IMR-90 (cell line): ENCODE measurements around the gene ING5. TPM values are rescaled to one million over a fixed set of nuclear protein-coding genes. Genes with fewer than 3 reads are reported as not detected.

Experiments used
- ATAC-seq: fragments of 200-7000 bp; cut with Tn5 transposase; 2 replicates; pipeline ENCODE4 v1.9.1; 2020; ENCODE audit warnings: low read depth, mild to moderate bottlenecking, moderate library complexity
- BruUV-seq: library from RNA; stranded (reverse); fragments of 400-500 nt; replicated peaks from 2 replicates; lab custom pipeline; 2021; lab: Mats Ljungman, UMichigan
- CTCF ChIA-PET: fragments of 300-600 bp; formaldehyde crosslinking; extraction: SDS; loops from one replicate; lab custom pipeline; 2021; ENCODE audit warnings: antibody characterized with exemption; lab: Yijun Ruan, JAX
- POLR2A ChIA-PET: fragments of 300-600 bp; sonication (Branson Sonifier 250); formaldehyde crosslinking; loops from one replicate; lab custom pipeline; 2022; ENCODE audit warnings: antibody characterized with exemption; ENCODE audit not compliant: unreplicated experiment; lab: Charles Lee
- DNase-seq: peaks from one replicate; pipeline ENCODE4 v3.0.0; 2013
- H2AFZ ChIP-seq: replicated peaks from 2 replicates; pipeline ENCODE3; 2013; ENCODE audit warnings: low read length, mild to moderate bottlenecking; ENCODE audit not compliant: poor library complexity
- H2AK5ac ChIP-seq: 2 replicates; pipeline ENCODE4 v1.6.1; 2013; ENCODE audit warnings: low read depth, low read length, inconsistent platforms
- H2AK9ac ChIP-seq: replicated peaks from 2 replicates; pipeline ENCODE3; 2013; ENCODE audit warnings: mild to moderate bottlenecking, low read depth, low read length, moderate library complexity; ENCODE audit not compliant: poor library complexity
- H2BK120ac ChIP-seq: 2 replicates; pipeline ENCODE4 v1.6.1; 2013; ENCODE audit warnings: low read depth, low read length, inconsistent platforms
- H2BK15ac ChIP-seq: 3 replicates; pipeline ENCODE4 v1.6.1; 2013; ENCODE audit warnings: low read depth, low read length, inconsistent platforms
- H2BK20ac ChIP-seq: 2 replicates; pipeline ENCODE4 v1.6.1; 2013; ENCODE audit warnings: low read depth, mild to moderate bottlenecking, inconsistent platforms, low read length, moderate library complexity
- H2BK5ac ChIP-seq: 2 replicates; pipeline ENCODE4 v1.6.1; 2013; ENCODE audit warnings: mild to moderate bottlenecking, low read depth, low read length, inconsistent platforms; ENCODE audit not compliant: poor library complexity, severe bottlenecking
- H3K14ac ChIP-seq: replicated peaks from 2 replicates; pipeline ENCODE4 v1.6.1; 2013; ENCODE audit warnings: low read depth, low read length, inconsistent platforms
- H3K18ac ChIP-seq: 2 replicates; pipeline ENCODE4 v1.6.1; 2013; ENCODE audit warnings: low read depth, low read length, control low read depth
- H3K23ac ChIP-seq: 2 replicates; pipeline ENCODE4 v1.6.1; 2013; ENCODE audit warnings: low read depth, low read length, inconsistent platforms
- H3K27ac ChIP-seq: 2 replicates; pipeline ENCODE4 v1.5.1; 2013; ENCODE audit warnings: mild to moderate bottlenecking, control low read depth, low read length; ENCODE audit not compliant: insufficient read depth
- H3K27me3 ChIP-seq: 2 replicates; pipeline ENCODE4 v1.6.1; 2013; ENCODE audit warnings: low read length; ENCODE audit not compliant: control insufficient read depth, insufficient read depth
- H3K36me3 ChIP-seq: 2 replicates; pipeline ENCODE4 v1.6.1; 2013; ENCODE audit warnings: low read length, mixed read lengths; ENCODE audit not compliant: control insufficient read depth, insufficient read depth
- H3K4ac ChIP-seq: 2 replicates; pipeline ENCODE4 v1.6.1; 2013; ENCODE audit warnings: low read depth, low read length, inconsistent platforms
- H3K4me1 ChIP-seq: 2 replicates; pipeline ENCODE4 v1.6.1; 2013; ENCODE audit warnings: low read length, mixed read lengths; ENCODE audit not compliant: control insufficient read depth, insufficient read depth
- H3K4me2 ChIP-seq: 2 replicates; pipeline ENCODE4 v1.6.1; 2013; ENCODE audit warnings: low read depth, mild to moderate bottlenecking, control low read depth, low read length, moderate library complexity
- H3K4me3 ChIP-seq: 2 replicates; pipeline ENCODE4 v1.5.1; 2013; ENCODE audit warnings: low read depth, mild to moderate bottlenecking, control low read depth, low read length, moderate library complexity; ENCODE audit not compliant: insufficient read depth
- H3K56ac ChIP-seq: 2 replicates; pipeline ENCODE4 v1.6.1; 2013; ENCODE audit warnings: low read length, inconsistent platforms; ENCODE audit not compliant: insufficient read depth; ENCODE audit errors: extremely low read depth
- H3K79me1 ChIP-seq, 2 experiments: 2 replicates each; pipeline ENCODE4 v1.6.1; 2013; ENCODE audit warnings: low read length in 2 of 2, inconsistent platforms in 1 of 2, low read depth in 1 of 2
- H3K9ac ChIP-seq: 2 replicates; pipeline ENCODE4 v1.6.1; 2013; ENCODE audit warnings: low read depth, low read length, control low read depth
- H3K9me1 ChIP-seq: 2 replicates; pipeline ENCODE4 v1.6.1; 2013; ENCODE audit warnings: low read length, inconsistent platforms; ENCODE audit not compliant: insufficient read depth
- H3K9me3 ChIP-seq: 2 replicates; pipeline ENCODE4 v1.6.1; 2013; ENCODE audit warnings: low read length; ENCODE audit not compliant: control insufficient read depth, insufficient read depth
- H4K20me1 ChIP-seq: 2 replicates; pipeline ENCODE4 v1.6.1; 2013; ENCODE audit warnings: low read length, inconsistent platforms; ENCODE audit not compliant: insufficient read depth
- H4K5ac ChIP-seq: 2 replicates; pipeline ENCODE4 v1.6.1; 2013; ENCODE audit warnings: mild to moderate bottlenecking, low read depth, low read length, control low read depth
- H4K8ac ChIP-seq, 2 experiments: 2 replicates each; pipeline ENCODE4 v1.6.1; 2013; ENCODE audit warnings: low read depth in 2 of 2, low read length in 2 of 2, control low read depth in 1 of 2, inconsistent platforms in 1 of 2
- H4K91ac ChIP-seq: 2 replicates; pipeline ENCODE4 v1.6.1; 2013; ENCODE audit warnings: low read depth, low read length, inconsistent platforms; ENCODE audit not compliant: insufficient read depth
- CEBPB ChIP-seq: IDR thresholded peaks from 2 replicates; pipeline ENCODE4 v1.6.1; 2012; ENCODE audit warnings: low read depth, low read length, improper control_type of control experiment
- SMC3 ChIP-seq: fragments of 150-350 bp; IDR thresholded peaks from 2 replicates; pipeline ENCODE4 v1.6.1; 2016; ENCODE audit warnings: low read depth, mild to moderate bottlenecking, antibody characterized with exemption, low read length, moderate library complexity
- WGBS, 2 experiments: methylation state at CpG; one replicate each; pipeline versions ENCODE4 v1.1.5 to v1.1.7; 2013; ENCODE audit warnings: missing lambda C conversion rate in 2 of 2; ENCODE audit not compliant: insufficient read length in 1 of 2; ENCODE audit errors: extremely low coverage in 2 of 2; 5-methylcytosine and 5-hydroxymethylcytosine counted together
- dilution Hi-C: fragments of 300-500 bp; cut with HindIII; formaldehyde crosslinking; loops from one replicate; pipeline ENCODE4 v1.14.3; 2018; ENCODE audit warnings: low sequenced_read_pairs; ENCODE audit not compliant: unreplicated experiment
- in situ Hi-C: fragments of 300-500 bp; cut with MboI; formaldehyde crosslinking; loops from 3 replicates; pipeline ENCODE4 v1.14.3; 2019; ENCODE audit warnings: low sequenced_read_pairs, inconsistent platforms, mixed read lengths
- intact Hi-C: fragments of 100-400 bp; cut with micrococcal nuclease; formaldehyde crosslinking; loops from 2 replicates; pipeline ENCODE4 v1.10.0; 2022
- polyA plus RNA-seq, 3 experiments: library from polyadenylated mRNA; depleted of rRNA; stranded (reverse); fragments of >200 nt; gene quantifications; 2 replicates each; pipeline ENCODE4 v1.2.3, GENCODE V29; 2012; ENCODE audit warnings: low replicate concordance in 1 of 3
- total RNA-seq: library from RNA; depleted of rRNA; stranded (reverse); fragments of >200 nt; gene quantifications from 2 replicates; pipeline ENCODE4 v1.2.3, GENCODE V29; 2012

ING5 gene
- total and polyA plus RNA-seq, 2 of the 4 experiments (the other 2 are of a cell fraction): 36.1 to 38.9 TPM

- Histone ChIP-seq H3K27ac (no peak overlapping the region), H3K23ac (no peak overlapping the region), H2AK5ac (no peak overlapping the region), H3K56ac (no peak overlapping the region), H2BK120ac (no peak overlapping the region), H4K20me1 (no peaks in the 10 kb centered on the region; the same call in 1 of the 2 replicates), H3K27me3 (no peaks in the 10 kb centered on the region), H3K9ac (no peak overlapping the region), H3K4ac (no peak overlapping the region), H3K36me3 (peaks cover 43% of the 10 kb centered on the region), H2AK9ac (no peak overlapping the region), H3K4me2 (no peak overlapping the region), H2BK5ac (no peak overlapping the region), H3K4me3 (no peak overlapping the region), H3K18ac (no peak overlapping the region), H4K91ac (no peak overlapping the region), H3K14ac (no peak overlapping the region), H3K9me3 (0 out of 2 replicates have a peak, but pooled peaks cover 2% of the 10 kb centered on the region), H3K9me1 (no peaks in the 10 kb centered on the region), H3K79me1 (no peaks in the 10 kb centered on the region), H2AFZ (no peak overlapping the region), H2BK15ac (no peak overlapping the region), H2BK20ac (no peak overlapping the region), H3K4me1 (no peaks in the 10 kb centered on the region), H4K8ac (no peak overlapping the region), H4K5ac (no peak overlapping the region)
- intact Hi-C loops: no loop called here
- CTCF ChIA-PET: no interaction called here
- in situ Hi-C loops: no loop called here
- dilution Hi-C loops: no loop called here
- WGBS, 2 experiments: 93% methylated on average over 3 of the region's 22 CpGs; no CpG with 5 or more reads in 1 of the 2 experiments
- TF ChIP-seq CEBPB (no peak), SMC3 (no peak)
- DNase-seq (no peak), ATAC-seq (no peak)
- POLR2A ChIA-PET: no interaction called here
- no TSS peak for BruUV-seq
These were observed 48.4 kb downstream of the ING5 start for GRCh38 chr2:241750076-241750840.
